Smooth muscle cell (in vitro differentiated cells): ENCODE data around the gene SMURF2. TPM values are rescaled to one million over a fixed set of nuclear protein-coding genes. Genes with fewer than 3 reads are reported as not detected.

Source experiments
- DNase-seq: peaks from one replicate; lab custom pipeline; 2025; ENCODE audit not compliant: unreplicated experiment; lab: John Stamatoyannopoulos, UW
- H2AFZ ChIP-seq: fragments of 200-600 bp; sonication (generic); 2 replicates; pipeline ENCODE4 v1.6.0; 2016; ENCODE audit warnings: antibody characterized with exemption, low read depth, mild to moderate bottlenecking
- H3F3A ChIP-seq: fragments of 200-600 bp; sonication (generic); 2 replicates; pipeline ENCODE4 v1.6.0; 2017; ENCODE audit warnings: antibody characterized with exemption, low read depth
- H3K27ac ChIP-seq: fragments of 200-600 bp; sonication (generic); 2 replicates; pipeline ENCODE4 v1.5.1; 2016; ENCODE audit warnings: low read depth, mild to moderate bottlenecking
- H3K27me3 ChIP-seq: fragments of 200-600 bp; sonication (generic); 2 replicates; pipeline ENCODE4 v1.6.1; 2016; ENCODE audit warnings: low read depth, mild to moderate bottlenecking
- H3K36me3 ChIP-seq: fragments of 200-600 bp; sonication (generic); 2 replicates; pipeline ENCODE4 v1.5.1; 2016; ENCODE audit warnings: low read depth
- H3K4me1 ChIP-seq: fragments of 200-600 bp; sonication (generic); 2 replicates; pipeline ENCODE4 v1.5.1; 2016; ENCODE audit warnings: low read depth
- H3K4me2 ChIP-seq: fragments of 200-600 bp; sonication (generic); 2 replicates; pipeline ENCODE4 v1.6.0; 2016; ENCODE audit warnings: mild to moderate bottlenecking
- H3K4me3 ChIP-seq: fragments of 200-600 bp; sonication (generic); 2 replicates; pipeline ENCODE4 v1.5.1; 2016; ENCODE audit warnings: mild to moderate bottlenecking
- H3K79me2 ChIP-seq: fragments of 200-600 bp; sonication (generic); 2 replicates; pipeline ENCODE4 v1.6.0; 2016; ENCODE audit warnings: low read depth, mild to moderate bottlenecking
- H3K9ac ChIP-seq: fragments of 200-600 bp; sonication (generic); 2 replicates; pipeline ENCODE4 v1.6.0; 2016; ENCODE audit warnings: low read depth
- H3K9me3 ChIP-seq: fragments of 200-600 bp; sonication (generic); replicated peaks from 2 replicates; pipeline ENCODE4 v1.5.1; 2016; ENCODE audit warnings: low read depth
- H4K20me1 ChIP-seq: fragments of 200-600 bp; sonication (generic); 2 replicates; pipeline ENCODE4 v1.6.0; 2016; ENCODE audit warnings: low read depth
- WGBS: methylation state at CpG from one replicate; pipeline ENCODE4 v1.1.7; 2016; ENCODE audit warnings: low lambda C conversion rate; 5-methylcytosine and 5-hydroxymethylcytosine counted together
- polyA plus RNA-seq: library from polyadenylated mRNA; unstranded; fragments of >200 nt; fragmentation: Nextera tagmentation; extraction: Ambion mirVana; gene quantifications from 2 replicates; pipeline ENCODE4 v1.2.1, GENCODE V29; 2016
- total RNA-seq: library from RNA; depleted of rRNA; stranded (reverse); fragments of >200 nt; gene quantifications from 2 replicates; pipeline ENCODE4 v1.2.3, GENCODE V29; 2014
- TF ChIP-seq, protein P1 (sequence below): fragments of 200-600 bp; sonication (generic); IDR thresholded peaks from 2 replicates; pipeline ENCODE4 v1.5.1; 2017; ENCODE audit warnings: borderline replicate concordance, mild to moderate bottlenecking, antibody characterized with exemption; ENCODE audit not compliant: insufficient read depth, poor library complexity, severe bottlenecking

Gene SMURF2
- total and polyA plus RNA-seq, 2 experiments from 2014 or later, result 38.9 to 91.2 TPM

DNA sequence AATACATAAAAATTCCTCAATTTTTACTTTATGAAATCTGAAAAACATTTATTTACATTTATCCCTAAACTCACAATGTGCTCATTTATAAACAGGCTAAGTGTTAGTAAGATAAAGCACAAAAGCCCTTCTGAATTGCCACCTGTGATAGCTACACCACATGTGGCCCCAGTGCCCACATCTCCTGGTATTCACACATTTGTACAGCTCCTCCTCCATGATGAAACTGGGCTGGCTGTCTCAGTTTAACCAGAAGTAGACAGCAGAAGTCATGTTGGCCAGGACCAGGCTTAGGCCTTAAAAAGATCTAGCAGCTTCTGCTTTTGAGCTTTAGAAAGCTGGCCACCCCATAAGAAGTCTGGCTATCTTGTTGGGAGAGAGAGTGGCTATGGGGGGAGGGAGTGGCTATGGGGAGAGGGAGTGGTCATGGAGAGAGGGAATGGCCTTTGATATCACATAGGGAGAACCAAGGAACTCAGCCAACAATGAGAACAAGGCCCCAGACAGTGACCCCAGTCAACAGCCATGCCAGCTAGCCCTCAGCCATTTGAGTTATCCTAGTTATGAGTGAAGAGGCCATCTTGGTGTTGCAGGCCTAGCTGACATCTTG is 108.0 kb downstream of the SMURF2 start:
- no peak overlapping the region for H3K9ac ChIP-seq
- H3K79me2 ChIP-seq, result peaks cover 14% of the 10 kb centered on the region
- no peak overlapping the region for H2AFZ ChIP-seq
- H3F3A ChIP-seq, result peaks cover 17% of the 10 kb centered on the region
- TF ChIP-seq, protein P1, sequence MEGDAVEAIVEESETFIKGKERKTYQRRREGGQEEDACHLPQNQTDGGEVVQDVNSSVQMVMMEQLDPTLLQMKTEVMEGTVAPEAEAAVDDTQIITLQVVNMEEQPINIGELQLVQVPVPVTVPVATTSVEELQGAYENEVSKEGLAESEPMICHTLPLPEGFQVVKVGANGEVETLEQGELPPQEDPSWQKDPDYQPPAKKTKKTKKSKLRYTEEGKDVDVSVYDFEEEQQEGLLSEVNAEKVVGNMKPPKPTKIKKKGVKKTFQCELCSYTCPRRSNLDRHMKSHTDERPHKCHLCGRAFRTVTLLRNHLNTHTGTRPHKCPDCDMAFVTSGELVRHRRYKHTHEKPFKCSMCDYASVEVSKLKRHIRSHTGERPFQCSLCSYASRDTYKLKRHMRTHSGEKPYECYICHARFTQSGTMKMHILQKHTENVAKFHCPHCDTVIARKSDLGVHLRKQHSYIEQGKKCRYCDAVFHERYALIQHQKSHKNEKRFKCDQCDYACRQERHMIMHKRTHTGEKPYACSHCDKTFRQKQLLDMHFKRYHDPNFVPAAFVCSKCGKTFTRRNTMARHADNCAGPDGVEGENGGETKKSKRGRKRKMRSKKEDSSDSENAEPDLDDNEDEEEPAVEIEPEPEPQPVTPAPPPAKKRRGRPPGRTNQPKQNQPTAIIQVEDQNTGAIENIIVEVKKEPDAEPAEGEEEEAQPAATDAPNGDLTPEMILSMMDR, result no peak
- no peak overlapping the region for H3K4me3 ChIP-seq
- H4K20me1 ChIP-seq, result peaks cover 42% of the 10 kb centered on the region
- no peaks in the 10 kb centered on the region for H3K27me3 ChIP-seq
- H3K9me3 ChIP-seq, result no peaks in the 10 kb centered on the region
- no peaks in the 10 kb centered on the region for H3K4me1 ChIP-seq
- no peak for DNase-seq
- no peak overlapping the region for H3K27ac ChIP-seq
- no peak overlapping the region for H3K4me2 ChIP-seq
- H3K36me3 ChIP-seq, result peaks cover 25% of the 10 kb centered on the region

DNA sequence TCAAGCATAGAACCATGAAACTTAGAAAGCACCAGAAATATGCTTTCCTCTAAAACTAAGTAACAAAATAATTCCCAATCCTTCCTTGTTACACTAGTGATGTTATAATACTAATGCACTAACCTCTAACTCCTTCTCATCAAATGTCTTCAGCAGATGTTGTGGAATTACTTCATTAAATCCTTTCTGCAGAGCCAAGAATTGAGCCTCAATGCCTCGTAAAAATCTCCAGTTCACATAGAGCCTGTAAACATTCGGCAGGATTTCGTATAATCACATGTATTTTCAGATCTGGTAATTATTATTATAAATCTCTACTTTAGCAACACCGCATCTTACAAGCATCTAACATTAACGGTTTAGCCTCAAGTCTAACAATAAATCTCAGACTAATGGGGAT is 110.6 kb downstream of the SMURF2 start:
- no peak for DNase-seq
- H3K27ac ChIP-seq, result peak overlapping the region; percentile 16

DNA sequence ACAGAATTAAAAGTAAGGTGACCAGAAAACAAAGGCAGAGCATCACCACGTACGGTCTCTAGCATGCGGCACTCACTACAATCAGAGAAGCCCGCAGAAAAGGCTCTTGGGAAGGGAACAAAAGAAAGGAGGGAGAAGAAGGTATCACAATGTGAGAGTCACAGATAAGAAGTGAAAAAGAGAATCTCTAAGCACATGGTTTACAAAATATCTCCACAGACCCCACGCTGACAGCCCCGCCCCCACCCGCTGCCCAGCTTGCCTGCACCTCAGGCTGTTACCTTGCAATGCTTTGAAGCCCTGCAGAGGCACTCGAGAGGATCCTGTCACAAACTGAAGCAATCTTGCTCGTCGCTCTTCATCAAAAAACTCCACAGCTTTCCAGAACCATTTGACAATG is 114.8 kb downstream of the SMURF2 start:
- Histone ChIP-seq H3K4me1 (no peaks in the 10 kb centered on the region), H3K27ac (no peak overlapping the region), H3K4me2 (no peak overlapping the region), H3K9me3 (no peaks in the 10 kb centered on the region), H2AFZ (no peak overlapping the region), H4K20me1 (peaks cover 53% of the 10 kb centered on the region), H3K4me3 (no peak overlapping the region), H3K9ac (no peak overlapping the region), H3K27me3 (no peaks in the 10 kb centered on the region), H3F3A (peaks cover 12% of the 10 kb centered on the region), H3K79me2 (peaks cover 2% of the 10 kb centered on the region), H3K36me3 (peaks cover 12% of the 10 kb centered on the region)
- 88% methylated on average over 10 of the region's 10 CpGs for WGBS
- TF ChIP-seq, protein P1, result no peak
- DNase-seq, result no peak

More for the DNA sequence above, 110.6 kb downstream of the SMURF2 start:
- Histone ChIP-seq H3K79me2 (peaks cover 8% of the 10 kb centered on the region), H2AFZ (no peak overlapping the region), H3K9me3 (no peaks in the 10 kb centered on the region), H3F3A (peaks cover 17% of the 10 kb centered on the region), H3K4me3 (no peak overlapping the region), H3K9ac (no peak overlapping the region), H3K27me3 (no peaks in the 10 kb centered on the region), H3K4me1 (no peaks in the 10 kb centered on the region), H3K4me2 (no peak overlapping the region), H3K36me3 (peaks cover 19% of the 10 kb centered on the region), H4K20me1 (peaks cover 49% of the 10 kb centered on the region)
- TF ChIP-seq, protein P1, result no peak
- 78% methylated on average over 5 of the region's 5 CpGs for WGBS

DNA sequence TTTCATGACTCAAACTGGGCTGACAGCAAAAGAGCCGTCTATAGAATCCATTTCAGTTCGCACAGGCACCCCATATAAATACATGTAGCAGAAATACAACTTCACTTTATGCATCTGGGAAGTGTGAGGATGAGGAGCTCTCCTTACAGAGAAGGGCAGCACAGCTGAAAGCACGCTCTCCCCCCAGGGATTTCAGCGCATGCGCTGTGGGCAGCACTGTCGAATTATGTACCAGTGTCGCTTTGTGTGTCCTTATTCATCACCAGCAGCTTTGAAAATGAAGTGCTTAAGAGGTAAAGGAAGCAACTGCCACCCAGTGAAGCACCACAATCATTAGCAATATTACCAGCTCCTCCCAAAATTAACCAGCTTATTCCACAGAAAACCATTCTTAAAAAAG is 115.4 kb downstream of the SMURF2 start:
- H3K27ac ChIP-seq, result no peak overlapping the region
- H3K4me3 ChIP-seq, result no peak overlapping the region
- peaks cover 2% of the 10 kb centered on the region for H3K79me2 ChIP-seq
- H3K9ac ChIP-seq, result no peak overlapping the region
- no peak for DNase-seq
- H2AFZ ChIP-seq, result no peak overlapping the region
- no peaks in the 10 kb centered on the region for H3K9me3 ChIP-seq
- TF ChIP-seq, protein P1, result no peak
- WGBS, result 97% methylated on average over 7 of the region's 7 CpGs
- H4K20me1 ChIP-seq, result peaks cover 53% of the 10 kb centered on the region
- no peaks in the 10 kb centered on the region for H3K4me1 ChIP-seq
- H3K4me2 ChIP-seq, result no peak overlapping the region
- peaks cover 12% of the 10 kb centered on the region for H3K36me3 ChIP-seq
- H3K27me3 ChIP-seq, result no peaks in the 10 kb centered on the region
- peaks cover 12% of the 10 kb centered on the region for H3F3A ChIP-seq
